Activated CD4-positive, alpha-beta T cell treated with anti-CD3 and anti-CD28 coated beads for 48 hours (primary cell): Measurements from ENCODE around the gene MYH11.
"Not testable (repeated sequence)": the region's sequence is repeated elsewhere in the genome, so short reads cannot be mapped to it uniquely, and the experiment has no call there.

Source experiments
- DNase-seq: peaks from one replicate; pipeline ENCODE4 v3.0.0-alpha.2; 2020

The MYH11 gene

DNA sequence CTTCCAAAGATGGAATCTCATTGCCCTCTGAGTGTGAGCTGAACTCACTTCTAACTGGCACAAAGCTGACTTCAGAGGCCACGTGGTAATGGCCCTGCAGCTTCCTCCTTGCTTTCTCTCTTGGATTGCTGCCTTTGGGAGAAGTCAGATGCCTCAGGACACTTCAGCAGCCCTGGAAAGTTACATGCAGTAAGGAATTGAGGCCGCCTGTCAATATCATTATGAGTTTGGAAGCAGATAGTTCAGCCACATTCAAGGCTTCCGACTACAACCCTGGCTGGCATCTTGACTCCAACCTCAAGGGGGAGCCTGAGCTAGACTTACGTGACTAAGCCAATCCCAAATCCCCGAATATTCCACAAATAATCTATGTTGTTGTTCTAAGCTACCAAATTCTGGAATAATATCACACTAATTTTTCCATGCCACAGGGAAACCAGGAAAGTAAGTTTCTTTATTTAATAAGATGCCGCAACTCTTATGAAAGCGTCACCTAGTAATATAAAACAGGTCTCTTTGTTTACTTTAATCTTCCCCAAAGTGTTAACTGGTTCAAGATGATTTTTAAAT, 18.0 kb upstream of the MYH11 start:
- no peak for DNase-seq

DNA sequence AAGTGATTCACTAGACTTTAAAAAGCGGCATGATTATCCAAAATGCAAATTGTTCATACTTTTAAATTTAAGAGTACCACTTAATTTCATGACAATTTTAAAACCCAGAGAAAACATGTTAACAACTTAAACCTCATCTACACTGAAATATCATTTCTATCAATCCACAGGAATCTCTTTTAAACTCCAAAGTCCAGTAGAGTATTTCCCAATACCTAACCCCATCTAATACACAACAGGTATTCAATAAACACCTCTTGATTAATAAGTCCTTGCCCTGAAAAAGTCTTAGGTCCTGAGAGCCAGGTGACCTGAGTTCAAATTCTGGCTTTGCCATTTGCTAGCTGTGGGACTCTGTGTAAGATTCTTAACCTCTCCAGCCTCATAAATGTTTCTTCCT, 16.9 kb upstream of the MYH11 start:
- no peak for DNase-seq

DNA sequence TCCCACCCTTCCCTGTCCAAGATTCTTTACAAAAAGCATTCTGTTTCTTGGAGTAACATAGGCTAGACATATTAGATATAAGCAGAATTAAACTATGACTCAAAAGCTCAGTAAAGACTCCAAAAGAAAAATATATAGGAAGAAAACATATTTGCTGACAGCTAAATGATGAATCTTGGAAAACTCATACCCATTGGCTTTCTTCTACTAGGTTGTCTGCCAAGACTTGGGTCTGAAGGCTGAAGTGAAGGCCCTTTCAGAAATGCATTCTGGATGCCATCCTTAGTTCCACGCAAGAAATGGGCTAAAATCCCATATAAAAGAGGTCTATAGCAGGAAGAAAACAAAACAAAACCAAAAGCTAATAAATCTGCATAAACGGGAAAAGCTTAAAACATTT, 16.5 kb upstream of the MYH11 start:
- no peak for DNase-seq

DNA sequence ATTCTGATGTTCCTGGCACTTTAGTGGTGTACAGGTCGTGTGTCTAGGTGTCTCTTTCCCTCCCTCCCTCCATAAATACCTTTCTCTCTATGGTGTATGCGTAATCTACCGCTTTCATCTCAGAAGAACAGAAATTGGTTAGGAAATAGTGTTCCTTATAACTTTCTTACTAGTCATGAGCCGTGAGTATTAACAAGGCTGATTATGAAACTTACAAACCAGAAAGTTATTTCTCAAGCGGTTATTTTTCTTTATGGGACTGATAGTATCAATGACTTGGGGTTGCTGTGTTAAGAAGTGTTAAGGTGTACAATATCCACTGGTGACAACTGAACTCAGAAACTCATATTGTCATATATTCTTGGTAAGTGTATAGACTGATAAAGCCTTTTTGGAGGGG, 13.2 kb upstream of the MYH11 start:
- DNase-seq, result no peak

DNA sequence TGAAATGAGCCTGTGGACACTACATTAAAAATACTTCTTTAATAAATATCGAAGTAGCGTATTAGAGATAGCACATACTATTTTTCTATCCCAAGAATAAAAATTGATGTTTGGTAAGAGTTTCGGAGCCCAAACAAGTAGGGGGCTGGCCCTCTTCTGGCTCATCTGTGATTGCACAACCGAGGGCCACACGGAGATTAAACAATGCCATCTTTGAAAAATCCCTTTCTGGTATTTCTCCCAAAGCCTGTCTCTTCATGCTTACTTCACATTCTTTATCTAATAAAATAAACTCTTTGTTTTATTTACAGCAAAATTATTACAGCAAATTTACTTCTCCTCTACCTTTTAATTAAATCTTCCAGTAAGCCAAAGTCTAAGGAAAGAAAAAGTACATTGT, 9.6 kb upstream of the MYH11 start:
- DNase-seq, result no peak

DNA sequence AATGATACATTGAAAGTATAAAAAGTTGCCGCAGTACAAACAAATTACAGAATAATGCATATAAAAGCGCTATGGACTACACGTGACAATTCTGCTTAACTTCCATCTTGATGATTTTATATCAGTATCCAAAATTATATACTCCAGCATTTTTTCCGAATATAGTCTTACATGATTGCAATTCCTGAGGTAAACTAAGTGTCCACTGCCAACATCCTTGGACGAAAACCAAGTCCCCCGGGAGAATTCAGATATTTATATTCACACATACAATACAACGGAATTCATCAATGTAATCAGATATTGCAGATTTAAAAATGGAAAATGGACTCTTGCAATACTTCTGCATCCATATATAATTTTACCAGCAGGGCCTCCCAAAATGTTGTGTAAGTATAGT, 8.9 kb upstream of the MYH11 start:
- no peak for DNase-seq

DNA sequence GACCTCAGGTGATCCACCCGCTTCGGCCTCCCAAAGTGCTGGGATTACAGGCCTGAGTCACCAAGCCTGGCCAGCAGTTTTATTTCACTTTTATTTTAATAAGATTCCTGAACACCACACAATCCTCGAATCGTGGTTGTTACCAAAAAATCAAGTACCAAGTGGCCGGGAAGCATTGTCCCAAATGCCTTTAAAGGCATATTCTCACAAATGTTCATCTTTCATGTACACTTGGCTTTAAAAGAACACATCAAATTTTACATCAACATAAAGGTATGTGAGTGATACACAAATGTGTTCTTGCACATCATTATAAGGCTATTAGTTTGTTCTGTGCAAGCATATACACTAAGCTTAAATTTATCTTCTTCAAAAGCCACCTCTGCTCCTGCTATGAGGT, 8.1 kb upstream of the MYH11 start:
- DNase-seq, result no peak

DNA sequence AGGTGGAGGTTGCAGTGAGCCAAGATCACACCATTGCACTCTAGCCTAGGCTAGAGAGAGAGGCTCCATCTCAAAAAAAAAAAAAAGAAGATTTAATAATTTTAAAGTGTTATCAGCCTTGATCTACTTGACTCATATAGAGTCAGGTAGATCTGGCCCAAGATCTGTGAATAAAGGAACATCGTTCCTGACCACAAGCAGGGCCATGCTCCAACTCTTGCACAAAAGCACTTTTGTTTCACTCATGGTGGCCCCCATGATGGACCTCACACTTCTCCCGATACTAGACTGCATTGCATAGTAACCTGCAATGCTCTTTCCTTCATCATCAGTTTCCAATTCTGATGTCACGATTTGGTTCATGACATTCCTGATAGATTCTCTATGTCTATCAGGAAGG, 5.2 kb upstream of the MYH11 start:
- no peak for DNase-seq

DNA sequence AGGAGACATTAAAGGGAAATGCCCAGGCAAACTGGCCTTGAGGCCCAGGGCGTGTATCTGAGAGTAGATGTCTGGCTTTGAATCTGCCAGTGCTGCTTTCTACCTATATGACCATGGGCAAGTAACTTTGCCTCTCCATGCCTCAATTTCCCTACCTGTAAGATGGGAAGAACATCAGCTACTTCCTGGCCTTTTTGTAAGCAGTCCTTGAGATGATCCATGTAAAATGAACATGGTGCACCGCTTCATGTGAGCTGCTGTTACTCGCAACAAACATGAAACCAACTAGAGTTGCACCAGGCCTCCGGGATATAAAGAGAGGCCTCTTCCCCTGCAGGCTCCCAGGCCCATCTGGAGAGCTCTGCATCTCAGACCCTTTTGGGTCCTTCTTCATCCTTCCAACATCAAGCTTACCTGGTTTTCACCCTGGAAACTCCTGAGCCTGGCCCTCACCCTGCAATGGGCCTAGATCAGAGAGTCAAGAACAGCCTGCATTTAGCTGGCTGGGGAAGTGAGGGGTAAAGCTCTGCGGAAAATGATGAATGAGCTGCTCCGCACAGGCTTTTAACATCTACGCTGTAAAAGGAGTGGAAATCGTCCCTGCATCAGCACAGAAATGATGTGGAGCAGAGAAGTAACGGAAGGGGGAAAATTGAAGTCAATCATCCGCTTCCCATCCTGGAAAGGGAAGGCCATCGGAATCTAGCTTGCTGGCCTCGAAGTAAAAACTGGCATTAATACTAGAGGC, 2.3 kb upstream of the MYH11 start:
- DNase-seq, result no peak

DNA sequence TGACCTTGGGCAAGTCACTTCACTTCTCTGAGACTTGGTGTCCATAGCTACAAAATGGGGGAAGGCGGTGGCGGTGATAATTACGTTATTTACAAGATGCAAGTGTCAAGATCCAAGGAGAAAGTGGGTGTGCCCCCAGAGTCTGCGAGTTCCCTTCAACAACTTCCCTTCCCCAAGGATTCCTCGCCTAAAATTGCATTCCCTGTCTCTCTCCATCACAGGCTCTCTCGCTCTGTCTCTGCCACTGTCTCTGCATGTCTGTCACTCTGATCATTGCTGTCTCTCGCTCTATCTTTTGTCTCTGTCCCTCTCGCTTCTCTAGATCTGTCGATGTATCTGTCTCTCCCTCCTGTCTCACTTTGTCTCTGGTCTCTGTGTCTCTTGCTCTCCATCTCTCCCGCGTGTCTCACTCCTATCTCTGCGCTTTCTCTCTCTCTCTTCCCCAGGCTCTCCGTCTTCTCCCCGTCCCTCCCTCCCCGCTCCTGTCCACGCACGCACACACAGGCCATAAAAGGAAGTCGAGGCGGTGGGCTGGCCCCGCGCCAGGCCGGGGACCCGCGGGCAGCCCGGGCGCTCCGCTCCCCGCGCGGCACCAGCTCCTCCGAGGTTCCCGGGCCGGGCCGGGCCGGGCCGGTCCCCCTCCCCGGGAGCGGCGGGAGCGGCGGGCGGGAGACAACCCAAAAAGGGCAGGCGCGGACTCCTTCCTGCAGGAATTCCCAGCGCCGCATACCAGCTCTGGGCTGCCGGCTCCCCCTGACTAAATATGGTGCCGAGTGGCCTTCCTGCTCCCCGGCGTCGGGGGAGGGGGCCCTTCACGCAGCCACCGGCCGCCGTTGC, 1.1 kb upstream of the MYH11 start:
- no peak for DNase-seq

DNA sequence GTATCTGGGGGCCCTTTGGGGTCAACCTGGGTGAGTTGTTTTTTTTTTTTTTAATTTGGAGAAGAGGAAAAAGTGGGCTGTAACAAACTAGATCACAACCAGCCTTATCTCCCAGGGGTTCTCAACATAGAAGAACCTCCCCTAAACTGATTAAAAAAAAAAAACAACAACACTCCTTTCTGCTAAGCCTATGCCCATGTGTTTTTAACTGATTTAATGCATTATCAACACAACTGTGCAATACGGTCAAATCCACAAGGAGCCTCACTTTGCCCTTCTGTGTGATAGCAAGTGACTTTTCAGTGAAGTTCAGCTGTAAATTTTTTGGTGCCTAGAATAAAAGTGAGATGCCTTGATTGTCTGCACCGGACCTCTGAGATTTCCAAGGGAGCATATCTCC, 646 bp downstream of the MYH11 start:
- no peak for DNase-seq

DNA sequence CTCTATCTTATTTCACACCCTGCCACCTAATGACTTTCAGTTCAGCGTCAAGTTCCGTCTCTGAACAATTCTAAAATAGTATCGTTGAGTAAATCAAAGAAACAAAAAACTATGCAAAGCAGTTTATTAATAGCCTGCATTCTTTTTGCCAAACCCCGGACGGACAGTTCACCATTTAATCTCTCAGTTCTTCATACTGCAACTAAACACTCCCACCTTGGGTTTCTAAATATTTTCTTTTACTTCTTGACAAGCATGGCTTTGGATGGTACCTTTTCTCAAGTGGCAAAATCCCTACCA, 1.2 kb downstream of the MYH11 start:
- no peak for DNase-seq

DNA sequence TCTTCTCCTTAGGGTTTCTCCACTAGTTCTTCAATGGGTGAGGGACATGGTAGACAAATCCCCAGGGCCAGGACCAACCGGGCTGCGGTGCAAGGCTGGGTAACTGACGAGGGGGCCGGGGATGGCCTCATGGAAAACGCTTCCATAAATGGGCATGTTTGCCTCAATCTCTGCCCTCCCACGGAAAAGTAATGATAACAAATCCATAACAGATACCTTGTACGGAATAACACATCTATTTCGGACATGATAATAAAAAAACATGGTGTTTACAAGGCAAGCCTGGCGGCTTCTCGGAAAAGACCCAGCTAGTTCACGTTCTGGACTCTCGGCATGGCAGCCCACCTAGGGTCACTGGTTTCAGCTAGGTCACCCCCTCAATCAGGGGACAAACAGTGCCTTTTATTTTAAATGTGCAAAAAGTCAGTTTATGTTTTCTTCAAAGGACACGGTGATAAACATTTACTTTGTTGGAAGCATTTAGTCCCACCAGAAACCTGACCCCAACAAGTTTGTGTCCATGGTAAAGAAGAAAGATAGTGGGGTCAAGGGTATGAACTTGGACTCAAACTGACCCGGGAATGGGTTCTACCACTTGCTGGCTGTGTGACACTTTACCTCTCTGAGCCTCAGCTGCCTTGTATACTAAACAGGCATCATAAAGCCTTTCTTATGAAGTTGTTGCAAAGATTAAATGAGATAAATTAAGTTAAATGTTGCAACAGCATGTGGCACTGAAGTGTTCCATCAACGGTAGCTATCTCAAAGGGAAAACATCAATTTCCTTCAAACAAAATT, 1.7 kb downstream of the MYH11 start:
- DNase-seq, result no peak

DNA sequence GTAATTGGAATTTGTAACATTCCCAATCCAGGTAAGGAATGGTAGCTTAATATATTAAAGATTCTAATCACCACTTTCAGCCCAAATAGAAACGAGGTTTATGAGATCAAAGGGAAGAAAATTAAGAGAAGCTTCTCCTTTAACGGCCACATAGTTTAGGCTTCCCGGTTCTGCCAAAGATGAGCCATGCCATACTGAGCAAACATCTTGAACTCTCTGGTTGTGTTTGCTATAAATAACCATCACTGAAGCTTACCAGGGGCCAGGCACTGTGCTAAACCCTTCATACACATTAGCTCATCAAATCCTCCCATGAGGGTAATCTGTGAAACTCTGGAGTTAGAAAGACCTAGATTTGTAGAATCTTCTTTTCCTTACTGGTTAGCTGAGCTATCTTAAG, 2.8 kb downstream of the MYH11 start:
- DNase-seq, result no peak

DNA sequence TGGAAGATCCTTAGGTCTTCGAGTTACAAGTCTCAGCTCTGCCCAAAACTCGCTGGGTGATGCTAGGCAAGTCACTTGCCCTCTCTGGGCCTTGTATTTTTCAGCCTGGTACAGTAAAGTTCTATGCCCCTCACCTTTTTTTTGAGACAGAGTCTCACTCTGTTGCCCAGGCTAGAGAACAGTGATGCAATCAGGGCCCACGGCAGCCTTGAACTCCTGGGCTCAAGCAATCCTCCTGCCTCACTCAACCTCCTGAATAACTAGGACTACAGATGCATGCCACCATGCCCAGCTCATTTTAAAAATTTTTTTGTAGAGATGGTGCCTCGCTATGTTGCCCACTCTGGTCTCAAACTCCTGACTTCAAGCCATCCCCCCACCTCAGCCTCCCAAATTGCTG, 3.8 kb downstream of the MYH11 start:
- DNase-seq, result no peak

DNA sequence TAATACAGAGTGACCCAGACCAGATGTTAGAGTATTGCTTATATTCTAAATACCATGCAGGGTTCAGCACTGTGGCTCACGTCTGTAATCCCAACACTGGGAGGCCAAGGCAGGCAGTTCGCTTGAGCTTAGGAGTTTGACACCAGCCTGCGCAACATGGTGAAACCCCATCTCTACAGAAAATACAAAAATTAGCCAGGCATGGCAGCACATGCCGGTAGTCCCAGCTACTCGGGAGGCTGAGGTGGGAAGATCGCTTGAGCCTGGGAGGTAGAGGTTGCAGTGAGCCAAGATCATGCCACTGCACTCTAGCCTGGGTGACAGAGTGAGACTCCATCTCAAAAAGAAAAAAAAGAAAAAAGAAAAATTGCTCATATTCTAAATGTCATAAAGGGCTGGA, 6.3 kb downstream of the MYH11 start:
- not testable (repeated sequence) for DNase-seq

DNA sequence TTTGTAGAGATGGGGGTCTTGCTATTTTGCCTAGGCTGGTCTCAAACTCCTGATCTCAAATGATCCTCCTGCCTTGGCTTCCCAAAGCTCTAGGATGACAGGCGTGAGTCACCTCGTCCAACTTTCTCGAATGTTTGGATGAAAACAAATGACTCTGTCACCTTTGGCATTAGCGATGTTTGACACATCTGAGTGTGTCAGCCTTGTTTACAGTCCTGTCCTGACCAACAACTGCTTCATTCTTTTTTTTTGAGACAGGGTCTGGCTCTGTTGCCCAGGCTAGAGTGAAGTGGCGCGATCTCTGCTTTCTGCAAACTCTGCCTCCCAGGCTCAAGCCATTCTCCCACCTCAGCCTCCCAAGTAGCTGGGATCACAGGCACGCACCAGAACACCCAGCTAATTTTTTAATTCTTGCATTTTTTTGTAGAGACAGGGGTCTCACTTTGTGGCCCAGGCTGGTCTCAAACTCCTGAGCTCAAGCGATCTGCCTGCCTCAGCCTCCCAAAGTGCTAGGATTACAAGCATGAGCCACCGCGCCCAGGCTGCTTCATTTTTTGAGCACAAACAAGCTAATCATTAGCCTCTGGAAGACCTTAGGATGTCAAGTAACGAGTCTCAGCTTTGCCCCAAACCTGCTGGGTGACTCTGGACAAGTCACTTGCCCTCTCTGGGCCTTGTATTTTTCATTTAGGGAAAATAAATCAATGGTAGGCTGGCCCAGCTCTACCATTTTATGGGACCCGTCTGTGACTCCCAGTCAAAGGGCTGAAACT, 7.4 kb downstream of the MYH11 start:
- no peak for DNase-seq

DNA sequence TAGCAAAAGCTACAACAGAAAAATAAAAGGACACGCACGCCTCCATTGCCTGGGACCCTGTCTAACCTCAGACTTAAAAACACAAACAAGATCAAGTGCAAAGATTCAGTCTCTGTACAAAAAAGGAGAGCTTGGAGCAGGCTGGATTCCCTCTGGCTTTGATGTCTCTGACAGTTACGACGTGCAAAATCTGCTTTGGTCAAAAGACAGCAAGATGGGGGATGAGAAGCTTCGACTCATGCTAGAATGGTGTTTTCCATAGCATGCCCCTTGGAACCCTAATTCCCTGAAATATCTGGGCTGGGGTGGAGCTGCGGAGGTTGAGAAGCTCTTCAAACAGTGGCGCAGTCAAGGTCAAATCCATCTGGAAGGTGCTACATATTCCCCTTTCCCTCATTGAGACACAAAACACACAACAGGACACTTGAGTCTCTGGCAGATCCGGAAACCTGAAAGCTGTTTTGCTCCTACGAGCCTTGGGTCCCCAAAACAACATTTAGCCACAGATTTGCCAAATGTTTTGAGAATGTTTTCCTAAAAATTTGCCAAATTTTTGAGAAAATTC, 9.1 kb downstream of the MYH11 start:
- no peak for DNase-seq

DNA sequence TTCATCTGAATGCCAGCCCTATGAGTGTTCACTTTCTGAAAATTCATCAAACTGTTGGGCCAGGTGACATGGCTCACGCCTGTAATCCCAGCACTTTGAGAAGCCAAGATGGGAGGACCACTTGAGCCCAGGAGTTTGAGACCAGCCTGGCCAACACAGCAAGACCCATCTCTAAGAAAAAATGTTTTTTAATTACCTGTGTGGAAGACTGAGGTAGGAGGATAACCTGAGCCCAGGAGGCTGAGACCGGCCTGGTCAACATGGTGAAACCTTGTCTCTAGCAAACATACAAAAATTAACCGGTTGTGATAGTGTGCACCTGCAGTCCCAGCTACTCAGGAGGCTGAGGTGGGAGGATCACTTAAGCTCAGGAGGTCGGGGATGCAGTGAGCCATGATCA, 10.3 kb downstream of the MYH11 start:
- no peak for DNase-seq

DNA sequence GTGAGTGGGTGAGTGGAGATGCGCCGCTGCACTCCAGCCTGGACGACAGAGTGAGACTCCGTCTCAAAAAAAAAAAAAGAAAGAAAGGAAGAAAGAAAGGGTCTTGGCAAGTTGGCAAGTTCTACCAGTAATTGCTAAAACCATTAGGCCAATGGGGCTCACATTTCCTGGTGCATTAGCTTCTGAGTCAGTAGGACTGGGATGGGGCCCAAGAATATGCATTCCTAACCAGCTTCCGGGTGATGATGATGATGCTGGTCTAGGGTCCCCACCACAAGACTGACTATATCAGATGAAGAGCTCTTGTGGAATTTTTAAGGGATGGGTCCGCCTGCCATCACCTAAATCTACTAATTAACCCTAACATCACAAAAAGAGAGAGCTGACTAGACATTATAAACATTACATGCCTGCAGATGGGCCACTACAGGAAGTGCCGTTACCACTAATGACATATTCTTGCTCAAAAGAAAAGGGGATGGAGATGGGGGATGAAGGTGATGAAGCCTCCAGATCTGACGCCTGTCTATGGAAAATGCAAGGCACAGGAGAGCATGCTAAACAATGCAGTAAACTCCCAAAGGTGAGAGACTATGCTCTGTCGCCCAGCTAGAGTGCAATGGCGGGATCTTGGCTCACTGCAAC, 13.1 kb downstream of the MYH11 start:
- no peak for DNase-seq

DNA sequence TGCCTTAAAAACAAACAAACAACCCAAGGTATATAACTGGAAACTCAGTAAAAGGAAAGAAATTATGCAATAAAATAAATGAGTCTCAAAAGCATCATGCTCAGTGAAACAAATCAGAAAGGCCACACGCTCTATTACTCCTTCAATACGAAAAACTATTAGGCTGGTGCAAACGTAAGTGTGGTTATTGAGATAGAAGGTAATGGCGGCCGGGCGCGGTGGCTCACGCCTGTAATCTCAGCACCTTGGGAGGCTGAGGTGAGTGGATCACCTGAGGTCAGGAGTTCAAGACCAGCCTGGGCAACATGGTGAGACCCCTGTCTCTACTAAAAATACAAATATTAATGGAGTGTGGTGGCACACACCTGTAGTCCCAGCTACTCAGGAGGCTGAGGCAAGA, 17.6 kb downstream of the MYH11 start:
- not testable (repeated sequence) for DNase-seq

DNA sequence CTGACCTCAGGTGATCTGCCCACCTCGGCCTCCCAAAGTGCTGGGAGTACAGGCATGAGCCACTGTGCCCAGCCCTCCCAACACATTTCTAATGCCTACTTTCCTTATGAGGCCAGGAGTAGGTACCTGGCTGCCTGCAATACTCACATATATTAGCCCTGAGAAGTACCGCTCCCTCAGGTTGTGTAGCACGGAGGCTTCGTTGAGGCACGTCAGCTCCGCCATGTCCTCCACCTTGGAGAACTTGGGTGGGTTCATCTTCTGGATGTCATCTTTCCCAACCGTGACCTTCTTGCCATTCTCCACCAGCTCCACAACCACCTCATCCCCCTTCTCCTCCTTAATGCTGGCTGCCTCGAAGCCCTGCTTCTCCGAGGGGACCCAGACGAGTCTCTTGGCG, 19.1 kb downstream of the MYH11 start:
- DNase-seq, result no peak
